Endothelial cell (in vitro differentiated cells): ENCODE measurements around the gene EFNB3. TPM values are rescaled to one million over a fixed set of nuclear protein-coding genes. Genes with fewer than 3 reads are reported as not detected.

Experiments used
- DNase-seq: peaks from one replicate; pipeline ENCODE4 v3.0.0; 2021; ENCODE audit warnings: low spot score
- H3K27ac Mint-ChIP-seq: one replicate; pipeline ENCODE4 v1.8.0; 2021; ENCODE audit warnings: mixed read lengths, inconsistent platforms; ENCODE audit not compliant: unreplicated experiment
- H3K27me3 Mint-ChIP-seq: one replicate; pipeline ENCODE4 v1.8.0; 2021; ENCODE audit warnings: mild to moderate bottlenecking, moderate library complexity, mixed read lengths, inconsistent platforms; ENCODE audit not compliant: unreplicated experiment
- H3K36me3 Mint-ChIP-seq: one replicate; pipeline ENCODE4 v1.8.0; 2021; ENCODE audit warnings: mild to moderate bottlenecking, low read depth, mixed read lengths, inconsistent platforms; ENCODE audit not compliant: unreplicated experiment
- H3K4me1 Mint-ChIP-seq: one replicate; pipeline ENCODE4 v1.8.0; 2021; ENCODE audit warnings: mild to moderate bottlenecking, mixed read lengths, inconsistent platforms; ENCODE audit not compliant: unreplicated experiment
- H3K4me3 Mint-ChIP-seq: one replicate; pipeline ENCODE4 v1.8.0; 2021; ENCODE audit warnings: mild to moderate bottlenecking, mixed read lengths, inconsistent platforms; ENCODE audit not compliant: unreplicated experiment
- H3K9me3 Mint-ChIP-seq: one replicate; pipeline ENCODE4 v1.8.0; 2021; ENCODE audit warnings: mixed read lengths, inconsistent platforms; ENCODE audit not compliant: unreplicated experiment
- CTCF ChIP-seq: fragments of 200-600 bp; sonication (generic); IDR thresholded peaks from one replicate; pipeline ENCODE4 v1.5.0; 2021; ENCODE audit warnings: antibody characterized with exemption; ENCODE audit not compliant: unreplicated experiment
- long read RNA-seq: library from polyadenylated mRNA; unstranded; transcript quantifications from one replicate; pipeline ENCODE4 v2.0.0, GENCODE V29; 2020; ENCODE audit not compliant: unreplicated experiment
- total RNA-seq: library from RNA; stranded (reverse); fragmentation: NEBNext Ultra II Directional; extraction: Animal tissue kit (Norgen Biotek cat#: 25700); gene quantifications from one replicate; pipeline ENCODE4 v1.2.1, GENCODE V29; 2021; ENCODE audit not compliant: unreplicated experiment

Gene EFNB3
- 61.9 TPM for total RNA-seq
- long read RNA-seq, partial matches to known transcripts, result 0 of 2 reads
- long read RNA-seq, other reads (novel, unspliced or antisense), result 2 of 2 reads

- Mint-ChIP-seq H3K27ac (peak within 1 kb of the TSS; percentile 89), H3K4me1 (peaks cover 36% of the 10 kb centered on the region), H3K36me3 (no peaks in the 10 kb centered on the region), H3K4me3 (peak within 1 kb of the TSS; percentile 89), H3K9me3 (no peaks in the 10 kb centered on the region), H3K27me3 (peaks cover 17% of the 10 kb centered on the region)
- TF ChIP-seq CTCF, result no peak
- peak; percentile 74 for DNase-seq
These were observed at the start of gene EFNB3 for GRCh38 chr17:7704601-7705268. EFNB3 (plus strand) TSS chr17:7705202; CDS start chr17:7705599, 397 bp downstream.

GRCh38 chr17:7655541-7655840 lies 49.5 kb upstream of the EFNB3 start:
- peaks cover 25% of the 10 kb centered on the region for H3K27me3 Mint-ChIP-seq
- no peak overlapping the region for H3K27ac Mint-ChIP-seq
- H3K36me3 Mint-ChIP-seq, result peaks cover 18% of the 10 kb centered on the region
- H3K4me1 Mint-ChIP-seq, result peaks cover 31% of the 10 kb centered on the region
- H3K9me3 Mint-ChIP-seq, result no peaks in the 10 kb centered on the region
- H3K4me3 Mint-ChIP-seq, result no peak overlapping the region
- DNase-seq, result no peak
- no peak for TF ChIP-seq CTCF

- H3K36me3 Mint-ChIP-seq, result peaks cover 18% of the 10 kb centered on the region
- peak overlapping the region; percentile 81 for H3K4me3 Mint-ChIP-seq
- peak; percentile 75 for DNase-seq
- peak; percentile 27 for TF ChIP-seq CTCF
- H3K4me1 Mint-ChIP-seq, result peaks cover 28% of the 10 kb centered on the region
- H3K27me3 Mint-ChIP-seq, result peaks cover 20% of the 10 kb centered on the region
- no peaks in the 10 kb centered on the region for H3K9me3 Mint-ChIP-seq
- peak overlapping the region; percentile 88 for H3K27ac Mint-ChIP-seq
These were observed 47.9 kb upstream of the EFNB3 start for GRCh38 chr17:7656958-7657609.

GRCh38 chr17:7667656-7668406 lies 37.2 kb upstream of the EFNB3 start:
- no peak for TF ChIP-seq CTCF
- Mint-ChIP-seq H3K9me3 (no peaks in the 10 kb centered on the region), H3K27me3 (no peaks in the 10 kb centered on the region), H3K4me1 (no peaks in the 10 kb centered on the region), H3K27ac (no peak overlapping the region), H3K4me3 (no peak overlapping the region), H3K36me3 (peaks cover 16% of the 10 kb centered on the region)
- DNase-seq, result no peak
